HL-60 (cell line): ENCODE data around the gene FMOD.

Experiments
- DNase-seq, 2 experiments: peaks; one replicate each; pipeline ENCODE4 v3.0.0-alpha.2; 2010 to 2020; ENCODE audit warnings: low read depth in 1 of 2, low spot score in 1 of 2
- H3K27ac ChIP-seq: fragments of 250-450 bp; sonication (Bioruptor Pico); replicated peaks from 2 replicates; pipeline ENCODE4 v1.5.1; 2020; ENCODE audit warnings: mild to moderate bottlenecking, moderate library complexity
- H3K27me3 ChIP-seq: fragments of 250-450 bp; sonication (Bioruptor Pico); 2 replicates; pipeline ENCODE4 v1.5.1; 2021; ENCODE audit warnings: mild to moderate bottlenecking, moderate library complexity; ENCODE audit not compliant: insufficient read depth, poor library complexity, severe bottlenecking
- H3K4me3 ChIP-seq: replicated peaks from 2 replicates; pipeline ENCODE4 v1.5.1; 2011; ENCODE audit warnings: mild to moderate bottlenecking, control low read depth, low read length; ENCODE audit not compliant: insufficient read depth
- CTCF ChIP-seq: IDR thresholded peaks from one replicate; pipeline ENCODE4 v1.5.1; 2011; ENCODE audit warnings: low read length, control low read depth, inconsistent platforms; ENCODE audit not compliant: insufficient read depth
- GABPA ChIP-seq: IDR thresholded peaks from 2 replicates; pipeline ENCODE4 v1.6.1; 2012; ENCODE audit warnings: low read depth
- POLR2AphosphoS5 ChIP-seq: IDR thresholded peaks from 2 replicates; pipeline ENCODE4 v1.6.1; 2012; ENCODE audit warnings: low read depth
- REST ChIP-seq: IDR thresholded peaks from 2 replicates; pipeline ENCODE4 v1.6.1; 2012; ENCODE audit warnings: low read depth; ENCODE audit not compliant: insufficient replicate concordance
- SPI1 ChIP-seq: IDR thresholded peaks from 2 replicates; pipeline ENCODE4 v1.6.1; 2012; ENCODE audit warnings: low read depth, mild to moderate bottlenecking, borderline replicate concordance

FMOD gene

GRCh38 chr1:203364806-203365205 is 13.9 kb upstream of the FMOD start:
- no peak for TF ChIP-seq CTCF
- TF ChIP-seq REST = no peak
- no peak for TF ChIP-seq GABPA
- TF ChIP-seq SPI1 = no peak
- no peak for TF ChIP-seq POLR2AphosphoS5
- no peak for DNase-seq
- H3K27ac ChIP-seq = no peak overlapping the region
- H3K4me3 ChIP-seq = no peak overlapping the region
- H3K27me3 ChIP-seq = no peaks in the 10 kb centered on the region

- no peaks in the 10 kb centered on the region for H3K27me3 ChIP-seq
- DNase-seq = no peak
- no peak overlapping the region for H3K4me3 ChIP-seq
- no peak overlapping the region for H3K27ac ChIP-seq
- TF ChIP-seq POLR2AphosphoS5 = no peak
- no peak for TF ChIP-seq GABPA
- TF ChIP-seq SPI1 = no peak
- TF ChIP-seq CTCF = no peak
- no peak for TF ChIP-seq REST
Observed at GRCh38 chr1:203364094-203364801, 13.3 kb upstream of the FMOD start.

GRCh38 chr1:203362720-203363025 is 11.8 kb upstream of the FMOD start:
- H3K4me3 ChIP-seq = no peak overlapping the region
- TF ChIP-seq POLR2AphosphoS5 = no peak
- TF ChIP-seq REST = no peak
- TF ChIP-seq SPI1 = no peak
- TF ChIP-seq CTCF = no peak
- TF ChIP-seq GABPA = no peak
- no peaks in the 10 kb centered on the region for H3K27me3 ChIP-seq
- H3K27ac ChIP-seq = no peak overlapping the region
- DNase-seq = no peak
